HUES6 (cell line): ENCODE results near the gene ZNF438.
A peak's percentile ranks its signal among the peaks of the same experiment; 100 is the strongest.

Experiments used
- H3K27ac ChIP-seq: 2 replicates; pipeline ENCODE4 v1.7.0; 2013; ENCODE audit warnings: low read depth, mild to moderate bottlenecking, low read length, inconsistent platforms
- H3K27me3 ChIP-seq: 2 replicates; pipeline ENCODE4 v1.6.1; 2013; ENCODE audit warnings: low read length; ENCODE audit not compliant: control insufficient read depth, insufficient read depth
- H3K36me3 ChIP-seq: 2 replicates; pipeline ENCODE4 v1.6.1; 2013; ENCODE audit warnings: low read length; ENCODE audit not compliant: control insufficient read depth, insufficient read depth
- H3K4me1 ChIP-seq: 2 replicates; pipeline ENCODE4 v1.6.1; 2013; ENCODE audit warnings: low read length; ENCODE audit not compliant: control insufficient read depth, insufficient read depth
- H3K4me3 ChIP-seq: 2 replicates; pipeline ENCODE4 v1.5.1; 2013; ENCODE audit warnings: low read depth, low read length
- H3K9ac ChIP-seq: one replicate; pipeline ENCODE4 v1.6.1; 2013; ENCODE audit warnings: mild to moderate bottlenecking, low read length
- H3K9me3 ChIP-seq: 2 replicates; pipeline ENCODE4 v1.6.1; 2013; ENCODE audit warnings: low read depth, low read length; ENCODE audit not compliant: control insufficient read depth, insufficient read depth

The ZNF438 gene

GRCh38 chr10:31031558-31032257 is at the start of gene ZNF438:
Gene ZNF438, minus strand, starts transcription at chr10:31031865. Its CDS starts 154,831 bp downstream, at chr10:30877034.
- no peaks in the 10 kb centered on the region for H3K36me3 ChIP-seq

GRCh38 chr10:31076610-31076988 is 44.9 kb upstream of the ZNF438 start:
- no peak overlapping the region for H3K9ac ChIP-seq
- H3K4me1 ChIP-seq = peaks cover 20% of the 10 kb centered on the region
- no peak overlapping the region for H3K4me3 ChIP-seq
- H3K36me3 ChIP-seq = no peaks in the 10 kb centered on the region
- H3K9me3 ChIP-seq = peaks cover 4% of the 10 kb centered on the region; the same call in 1 of the 2 replicates
- H3K27me3 ChIP-seq = no peaks in the 10 kb centered on the region
- H3K27ac ChIP-seq = no peak overlapping the region

More at GRCh38 chr10:31031558-31032257, at the start of gene ZNF438:
- peaks cover 20% of the 10 kb centered on the region; the same call in 1 of the 2 replicates for H3K27me3 ChIP-seq
- H3K9ac ChIP-seq = peak within 1 kb of the TSS; percentile 84
- H3K4me3 ChIP-seq = peak within 1 kb of the TSS; percentile 77
- H3K4me1 ChIP-seq = peaks cover 37% of the 10 kb centered on the region
- H3K27ac ChIP-seq = peak within 1 kb of the TSS; percentile 70
- H3K9me3 ChIP-seq = no peaks in the 10 kb centered on the region

DNA sequence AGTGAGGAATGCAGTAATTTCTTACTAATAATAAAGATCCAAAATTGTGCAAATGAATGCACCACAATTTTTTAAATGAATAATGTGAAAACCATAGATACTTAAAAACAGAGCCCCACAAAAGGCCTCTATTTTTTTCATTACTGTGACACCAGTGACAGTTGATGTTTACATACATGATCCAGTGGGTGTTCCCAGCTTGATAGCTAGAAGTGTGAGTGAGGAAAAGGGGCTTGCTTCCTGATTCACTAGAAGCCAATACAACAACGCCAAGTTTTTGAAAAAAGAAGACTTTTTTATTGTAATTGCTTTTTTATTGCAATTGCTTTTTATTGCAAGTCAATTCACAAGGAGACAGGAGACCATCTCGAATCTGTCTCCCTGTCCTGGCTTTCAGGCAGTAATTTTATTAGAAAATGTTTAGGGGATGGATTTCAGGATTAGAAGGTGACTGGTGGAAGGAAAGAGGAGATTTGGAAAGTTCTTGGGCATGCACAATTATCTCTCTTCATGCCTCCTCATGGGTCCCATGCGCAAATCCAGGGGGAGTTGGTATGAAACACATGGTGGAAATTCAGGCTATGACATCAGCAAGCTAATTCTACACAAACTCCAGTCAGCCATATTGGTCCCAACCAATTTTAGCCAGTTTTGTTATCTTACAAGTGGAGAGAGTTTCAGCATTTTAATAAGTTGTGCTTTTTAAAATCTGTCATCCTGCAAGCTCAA is 44.4 kb upstream of the ZNF438 start:
- no peaks in the 10 kb centered on the region for H3K36me3 ChIP-seq
- H3K4me1 ChIP-seq = peaks cover 20% of the 10 kb centered on the region
- peaks cover 4% of the 10 kb centered on the region; the same call in 1 of the 2 replicates for H3K9me3 ChIP-seq
- H3K27ac ChIP-seq = no peak overlapping the region
- no peak overlapping the region for H3K4me3 ChIP-seq
- no peaks in the 10 kb centered on the region for H3K27me3 ChIP-seq
- no peak overlapping the region for H3K9ac ChIP-seq

GRCh38 chr10:31075434-31075833 is 43.8 kb upstream of the ZNF438 start:
- Histone ChIP-seq H3K9me3 (peaks cover 4% of the 10 kb centered on the region; the same call in 1 of the 2 replicates), H3K36me3 (no peaks in the 10 kb centered on the region), H3K4me1 (peaks cover 20% of the 10 kb centered on the region), H3K27ac (no peak overlapping the region), H3K27me3 (no peaks in the 10 kb centered on the region), H3K9ac (no peak overlapping the region), H3K4me3 (no peak overlapping the region)

- no peak overlapping the region for H3K27ac ChIP-seq
- H3K9ac ChIP-seq = no peak overlapping the region
- H3K4me1 ChIP-seq = peaks cover 23% of the 10 kb centered on the region
- H3K36me3 ChIP-seq = no peaks in the 10 kb centered on the region
- peaks cover 4% of the 10 kb centered on the region; the same call in 1 of the 2 replicates for H3K9me3 ChIP-seq
- no peak overlapping the region for H3K4me3 ChIP-seq
- H3K27me3 ChIP-seq = no peaks in the 10 kb centered on the region
These were observed 43.0 kb upstream of the ZNF438 start for GRCh38 chr10:31074722-31075086.

DNA sequence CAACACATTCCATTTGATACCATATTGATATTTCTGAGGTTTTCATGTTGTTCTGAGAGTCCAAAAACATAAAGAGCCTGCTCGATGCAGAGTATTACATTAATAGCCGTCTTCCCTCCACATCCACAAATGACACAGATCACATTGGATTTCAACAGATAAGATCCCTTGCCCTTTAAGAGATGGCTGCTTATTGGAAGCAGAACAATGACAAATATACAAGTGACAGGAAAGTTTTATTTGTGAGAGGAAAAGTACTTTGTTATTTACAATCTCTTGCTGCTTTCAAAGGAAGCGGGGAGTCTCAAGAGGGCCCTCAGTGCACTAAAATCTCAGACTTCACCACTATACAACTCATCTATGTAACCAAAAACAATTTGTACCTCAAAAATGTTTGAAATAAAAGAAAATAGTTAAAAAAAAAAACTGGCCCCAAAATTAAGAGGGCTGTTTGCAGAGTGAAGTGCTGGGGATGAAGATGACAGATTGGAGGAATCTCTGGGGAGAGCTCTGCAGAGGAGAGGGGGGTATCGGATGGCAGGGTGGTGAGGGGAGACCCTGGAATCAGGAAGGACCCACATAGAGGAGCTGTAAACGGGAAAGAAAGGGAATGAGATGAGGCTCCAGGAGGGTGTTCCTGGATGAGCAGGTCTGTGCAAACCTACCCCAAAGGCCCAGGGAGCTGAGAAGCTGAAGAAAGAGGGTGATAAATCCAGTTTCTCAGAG is 42.5 kb upstream of the ZNF438 start:
- H3K4me3 ChIP-seq = no peak overlapping the region
- no peak overlapping the region for H3K27ac ChIP-seq
- no peak overlapping the region for H3K9ac ChIP-seq
- peaks cover 28% of the 10 kb centered on the region for H3K4me1 ChIP-seq
- H3K27me3 ChIP-seq = no peaks in the 10 kb centered on the region
- H3K36me3 ChIP-seq = no peaks in the 10 kb centered on the region
- H3K9me3 ChIP-seq = peaks cover 4% of the 10 kb centered on the region; the same call in 1 of the 2 replicates

DNA sequence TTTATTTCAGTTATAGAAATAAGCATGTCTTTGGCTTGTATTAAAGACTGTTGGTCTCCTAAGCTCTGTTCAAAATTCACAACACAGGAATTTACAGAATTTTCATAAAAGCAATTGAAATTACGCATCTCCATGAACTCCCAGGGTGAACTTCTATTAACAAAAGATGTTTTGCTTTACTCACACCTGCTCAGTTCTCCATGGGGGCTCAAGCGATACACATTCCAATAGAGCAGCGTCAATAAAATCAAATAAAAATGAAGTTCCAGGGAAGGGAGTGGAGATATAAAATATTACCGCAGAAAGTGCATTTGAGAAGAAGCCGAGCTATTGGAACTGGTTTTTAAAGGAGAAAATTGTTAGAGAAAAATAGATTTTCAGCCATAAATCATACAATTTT is 41.5 kb upstream of the ZNF438 start:
- H3K36me3 ChIP-seq = no peaks in the 10 kb centered on the region
- peak overlapping the region; percentile 26; the same call in 1 of the 2 replicates for H3K27ac ChIP-seq
- peaks cover 28% of the 10 kb centered on the region for H3K4me1 ChIP-seq
- no peak overlapping the region for H3K4me3 ChIP-seq
- no peak overlapping the region for H3K9ac ChIP-seq
- peaks cover 4% of the 10 kb centered on the region; the same call in 1 of the 2 replicates for H3K9me3 ChIP-seq
- no peaks in the 10 kb centered on the region for H3K27me3 ChIP-seq

- Histone ChIP-seq H3K27me3 (no peaks in the 10 kb centered on the region), H3K9ac (no peak overlapping the region), H3K27ac (no peak overlapping the region), H3K4me3 (no peak overlapping the region), H3K4me1 (peaks cover 28% of the 10 kb centered on the region), H3K9me3 (peaks cover 4% of the 10 kb centered on the region; the same call in 1 of the 2 replicates), H3K36me3 (no peaks in the 10 kb centered on the region)
These were observed 40.8 kb upstream of the ZNF438 start for GRCh38 chr10:31072451-31072850.

GRCh38 chr10:31071232-31072005 is 39.8 kb upstream of the ZNF438 start:
- H3K27ac ChIP-seq = no peak overlapping the region
- H3K9ac ChIP-seq = no peak overlapping the region
- no peak overlapping the region for H3K4me3 ChIP-seq
- no peaks in the 10 kb centered on the region for H3K36me3 ChIP-seq
- peaks cover 28% of the 10 kb centered on the region for H3K4me1 ChIP-seq
- no peaks in the 10 kb centered on the region for H3K9me3 ChIP-seq
- H3K27me3 ChIP-seq = no peaks in the 10 kb centered on the region

DNA sequence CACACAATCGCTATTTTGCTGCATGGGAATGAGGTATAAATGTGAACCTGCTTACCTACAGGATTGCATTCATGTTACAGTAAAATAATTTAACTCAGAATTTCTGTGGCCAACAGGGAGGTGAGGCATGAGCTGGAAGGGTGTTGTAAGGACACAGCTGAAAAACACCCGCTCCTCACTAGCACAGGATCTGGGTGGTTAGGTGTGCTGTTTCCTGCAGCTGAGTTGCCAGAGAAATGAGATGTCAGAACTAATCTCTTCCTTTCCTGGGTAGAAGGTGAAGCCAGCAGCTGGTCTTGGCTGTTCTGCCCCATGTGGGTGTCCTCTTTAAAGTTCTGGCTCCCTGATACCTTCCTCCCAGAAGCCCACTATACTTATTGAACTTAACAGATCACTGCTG is 39.0 kb upstream of the ZNF438 start:
- H3K4me1 ChIP-seq = peaks cover 28% of the 10 kb centered on the region
- no peaks in the 10 kb centered on the region for H3K9me3 ChIP-seq
- no peaks in the 10 kb centered on the region for H3K27me3 ChIP-seq
- no peaks in the 10 kb centered on the region for H3K36me3 ChIP-seq
- H3K9ac ChIP-seq = no peak overlapping the region
- H3K4me3 ChIP-seq = no peak overlapping the region
- H3K27ac ChIP-seq = no peak overlapping the region
